Activated T-cell treated with anti-CD3 and anti-CD28 coated beads, Interleukin-2, amount 50 U/mL, for 4 hours (primary cell): ENCODE measurements around the gene KRTAP10-1. TPM values are rescaled to one million over a fixed set of nuclear protein-coding genes. Genes with fewer than 3 reads are reported as not detected.
"Not testable (repeated sequence)": the region's sequence is repeated elsewhere in the genome, so short reads cannot be mapped to it uniquely, and the experiment has no call there.

Experiments used
- ATAC-seq, 2 donors: fragments of 200-7000 bp; cut with Tn5 transposase; one replicate each; pipeline ENCODE4 v1.10.0; 2021
- DNase-seq: peaks from one replicate; pipeline ENCODE4 v3.0.0-alpha.2; 2020
- H3K27me3 Mint-ChIP-seq: one replicate; pipeline ENCODE4 v1.8.0; 2021; ENCODE audit warnings: low read depth, mixed read lengths
- H3K36me3 Mint-ChIP-seq: one replicate; pipeline ENCODE4 v1.8.0; 2022; ENCODE audit warnings: mixed read lengths; ENCODE audit not compliant: insufficient read depth
- H3K4me1 Mint-ChIP-seq: one replicate; pipeline ENCODE4 v1.8.0; 2021; ENCODE audit warnings: low read depth, mixed read lengths
- H3K4me3 Mint-ChIP-seq: one replicate; pipeline ENCODE4 v1.8.0; 2021; ENCODE audit warnings: mild to moderate bottlenecking, moderate library complexity, mixed read lengths
- H3K9me3 Mint-ChIP-seq: one replicate; pipeline ENCODE4 v1.8.0; 2021; ENCODE audit warnings: mixed read lengths
- total RNA-seq, 3 donors: library from RNA; stranded (reverse); gene quantifications; one replicate each; pipeline ENCODE4 v1.2.1, GENCODE V29; 2021

KRTAP10-1 gene
- total RNA-seq, 3 donors from 2014 or later, result not detected

DNA sequence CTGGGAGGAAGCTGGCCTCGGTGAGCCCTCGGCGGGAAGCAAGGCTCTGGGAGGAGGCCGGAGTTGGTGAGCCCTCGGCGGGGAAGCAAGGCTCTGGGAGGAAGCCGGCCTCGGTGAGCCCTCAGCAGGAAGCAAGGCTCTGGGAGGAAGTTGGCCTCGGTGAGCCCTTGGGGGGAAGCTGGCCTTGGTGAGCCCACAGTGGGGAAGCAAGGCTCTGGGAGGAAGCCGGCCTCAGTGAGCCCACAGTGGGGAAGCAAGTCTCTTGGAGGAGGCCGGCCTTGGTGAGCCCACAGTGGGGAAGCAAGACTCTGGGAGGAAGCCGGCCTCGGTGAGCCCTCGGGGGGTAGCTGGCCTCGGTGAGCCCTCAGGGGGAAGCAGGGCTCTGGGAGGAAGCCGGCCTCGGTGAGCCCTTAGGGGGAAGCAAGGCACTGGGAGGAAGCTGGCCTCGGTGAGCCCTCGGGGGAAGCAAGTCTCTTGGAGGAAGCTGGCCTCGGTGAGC lies 36.0 kb downstream of the KRTAP10-1 start:
- Mint-ChIP-seq H3K9me3 (no peaks in the 10 kb centered on the region), H3K36me3 (no peaks in the 10 kb centered on the region), H3K4me3 (no peak overlapping the region), H3K4me1 (no peaks in the 10 kb centered on the region), H3K27me3 (peaks cover 2% of the 10 kb centered on the region)
- no peak for ATAC-seq
- DNase-seq, result no peak

DNA sequence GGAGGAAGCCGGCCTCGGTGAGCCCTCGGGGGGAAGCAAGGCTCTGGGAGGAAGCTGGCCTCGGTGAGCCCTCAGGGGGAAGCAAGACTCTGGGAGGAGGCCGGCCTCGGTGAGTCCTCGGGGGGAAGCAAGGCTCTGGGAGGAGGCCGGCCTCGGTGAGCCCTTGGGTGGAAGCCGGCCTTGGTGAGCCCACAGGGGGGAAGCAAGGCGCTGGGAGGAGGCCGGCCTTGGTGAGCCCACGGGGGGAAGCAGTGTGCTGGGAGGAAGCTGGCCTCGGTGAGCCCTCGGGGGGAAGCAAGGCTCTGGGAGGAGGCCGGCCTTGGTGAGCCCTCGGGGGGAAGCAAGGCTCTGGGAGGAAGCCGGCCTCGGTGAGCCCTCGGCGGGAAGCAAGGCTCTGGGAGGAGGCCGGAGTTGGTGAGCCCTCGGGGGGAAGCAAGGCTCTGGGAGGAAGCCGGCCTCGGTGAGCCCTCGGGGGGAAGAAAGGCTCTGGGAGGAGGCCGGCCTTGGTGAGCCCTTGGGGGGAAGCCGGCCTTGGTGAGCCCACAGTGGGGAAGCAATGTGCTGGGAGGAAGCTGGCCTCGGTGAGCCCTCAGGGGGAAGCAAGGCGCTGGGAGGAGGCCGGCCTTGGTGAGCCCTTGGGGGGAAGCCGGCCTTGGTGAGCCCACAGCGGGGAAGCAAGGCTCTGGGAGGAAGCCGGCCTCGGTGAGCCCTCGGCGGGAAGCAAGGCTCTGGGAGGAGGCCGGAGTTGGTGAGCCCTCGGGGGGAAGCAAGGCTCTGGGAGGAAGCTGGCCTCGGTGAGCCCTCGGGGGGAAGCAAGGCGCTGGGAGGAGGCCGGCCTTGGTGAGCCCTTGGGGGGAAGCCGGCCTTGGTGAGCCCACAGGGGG lies 36.7 kb downstream of the KRTAP10-1 start:
- H3K4me1 Mint-ChIP-seq, ATAC-seq, H3K36me3 Mint-ChIP-seq, H3K4me3 Mint-ChIP-seq, H3K27me3 Mint-ChIP-seq, DNase-seq, H3K9me3 Mint-ChIP-seq: not testable (repeated sequence)

DNA sequence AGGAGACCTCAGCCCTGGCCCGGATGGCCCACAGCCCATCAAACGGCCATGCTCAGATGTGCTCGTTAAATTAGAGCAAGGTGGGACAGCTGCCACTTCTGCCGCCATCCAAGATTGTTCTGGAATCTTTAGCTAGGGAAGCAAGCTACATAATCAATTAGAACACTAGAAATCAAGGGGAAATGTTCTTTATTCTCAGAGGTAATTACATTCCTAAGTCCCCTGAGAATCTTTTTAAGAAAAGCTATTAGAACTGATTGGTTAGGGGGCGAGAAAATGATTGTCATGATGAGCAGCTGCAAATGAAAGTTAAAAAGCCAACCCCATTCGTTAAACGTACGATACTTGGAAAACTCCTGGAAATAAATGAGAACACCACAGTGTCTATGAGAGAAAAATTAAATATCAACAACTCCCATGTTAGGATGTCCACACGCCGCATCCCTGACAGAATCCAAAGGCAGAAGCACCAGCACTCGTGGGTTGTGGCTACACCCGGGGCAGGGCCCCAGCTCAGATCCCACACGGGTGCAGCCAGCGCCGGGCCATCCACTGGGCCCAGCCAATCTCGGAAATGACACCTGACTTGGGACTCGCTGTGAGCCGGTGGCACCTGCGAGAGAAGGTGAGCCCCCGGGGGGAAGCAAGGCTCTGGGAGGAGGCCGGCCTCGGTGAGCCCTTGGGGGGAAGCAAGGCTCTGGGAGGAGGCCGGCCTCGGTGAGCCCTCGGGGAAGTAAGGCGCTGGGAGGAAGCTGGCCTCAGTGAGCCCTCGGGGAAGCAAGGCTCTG lies 37.6 kb downstream of the KRTAP10-1 start:
- Mint-ChIP-seq H3K36me3 (no peaks in the 10 kb centered on the region), H3K27me3 (peaks cover 11% of the 10 kb centered on the region), H3K4me3 (no peak overlapping the region), H3K4me1 (no peaks in the 10 kb centered on the region), H3K9me3 (no peaks in the 10 kb centered on the region)
- DNase-seq, result no peak
- ATAC-seq, result no peak

DNA sequence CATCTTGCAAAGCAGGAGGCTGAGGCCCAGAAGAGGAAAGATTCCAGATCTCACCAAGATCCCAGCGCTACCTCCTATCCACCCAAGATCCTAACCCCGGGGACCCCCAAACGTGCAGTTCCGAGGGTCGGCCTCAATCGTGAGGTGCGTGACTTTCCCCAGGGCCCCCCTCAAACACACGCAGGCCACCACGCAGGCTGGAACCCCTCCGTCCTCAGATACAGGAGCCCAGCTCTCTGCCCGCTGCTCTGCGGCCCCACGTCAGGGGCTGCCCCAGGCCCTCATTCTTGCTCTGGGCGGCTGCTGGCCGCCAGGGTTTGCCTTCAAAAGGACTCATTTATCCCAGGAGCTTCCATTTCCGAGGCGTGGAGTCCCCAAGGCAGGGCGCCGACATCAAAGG lies 39.9 kb downstream of the KRTAP10-1 start:
- H3K9me3 Mint-ChIP-seq, result no peaks in the 10 kb centered on the region
- H3K4me3 Mint-ChIP-seq, result no peak overlapping the region
- H3K36me3 Mint-ChIP-seq, result no peaks in the 10 kb centered on the region
- H3K27me3 Mint-ChIP-seq, result peaks cover 21% of the 10 kb centered on the region
- no peak for DNase-seq
- ATAC-seq, result no peak
- no peaks in the 10 kb centered on the region for H3K4me1 Mint-ChIP-seq

DNA sequence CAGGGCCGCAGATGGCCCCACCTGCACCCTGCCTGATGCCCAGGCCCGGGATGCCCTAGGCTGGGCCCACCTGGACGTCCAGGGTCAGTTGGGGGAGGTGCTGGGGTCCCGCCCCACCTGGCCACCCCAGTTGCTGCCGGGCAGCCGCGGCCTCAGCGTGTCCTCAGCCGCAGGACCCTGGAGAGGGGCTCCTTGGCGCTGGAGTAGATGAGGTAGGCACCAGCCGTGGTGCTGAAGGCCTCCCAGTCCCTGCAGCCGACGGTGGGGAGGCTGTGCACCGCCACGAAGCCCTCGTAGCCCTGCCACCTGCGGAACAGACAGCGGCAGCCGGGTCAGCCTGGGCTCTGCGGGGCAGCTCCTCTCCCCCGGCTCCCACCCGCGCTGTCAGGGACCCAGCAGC lies 40.4 kb downstream of the KRTAP10-1 start:
- peaks cover 21% of the 10 kb centered on the region for H3K27me3 Mint-ChIP-seq
- no peaks in the 10 kb centered on the region for H3K9me3 Mint-ChIP-seq
- no peak for ATAC-seq
- no peak for DNase-seq
- no peaks in the 10 kb centered on the region for H3K36me3 Mint-ChIP-seq
- H3K4me3 Mint-ChIP-seq, result no peak overlapping the region
- no peaks in the 10 kb centered on the region for H3K4me1 Mint-ChIP-seq

DNA sequence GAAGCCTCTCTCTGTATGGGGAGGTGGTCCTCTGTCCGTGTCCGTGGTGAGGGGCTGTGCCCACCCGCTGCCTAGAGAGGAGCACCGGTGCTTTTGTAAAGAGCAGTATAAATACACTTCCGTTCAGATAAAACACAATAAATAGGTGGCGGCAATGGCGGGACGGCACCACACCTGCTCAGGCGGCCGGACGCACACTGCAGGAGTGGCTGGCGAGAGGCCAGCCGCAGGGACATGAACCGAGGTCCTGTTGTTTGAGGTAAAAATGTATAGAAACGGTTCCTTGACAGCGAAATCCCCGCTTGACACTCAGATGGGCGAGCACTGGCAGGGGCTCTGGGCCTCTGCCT lies 40.8 kb downstream of the KRTAP10-1 start:
- H3K9me3 Mint-ChIP-seq, result no peaks in the 10 kb centered on the region
- ATAC-seq, result no peak
- H3K27me3 Mint-ChIP-seq, result peaks cover 21% of the 10 kb centered on the region
- no peak for DNase-seq
- no peaks in the 10 kb centered on the region for H3K4me1 Mint-ChIP-seq
- no peak overlapping the region for H3K4me3 Mint-ChIP-seq
- H3K36me3 Mint-ChIP-seq, result no peaks in the 10 kb centered on the region

DNA sequence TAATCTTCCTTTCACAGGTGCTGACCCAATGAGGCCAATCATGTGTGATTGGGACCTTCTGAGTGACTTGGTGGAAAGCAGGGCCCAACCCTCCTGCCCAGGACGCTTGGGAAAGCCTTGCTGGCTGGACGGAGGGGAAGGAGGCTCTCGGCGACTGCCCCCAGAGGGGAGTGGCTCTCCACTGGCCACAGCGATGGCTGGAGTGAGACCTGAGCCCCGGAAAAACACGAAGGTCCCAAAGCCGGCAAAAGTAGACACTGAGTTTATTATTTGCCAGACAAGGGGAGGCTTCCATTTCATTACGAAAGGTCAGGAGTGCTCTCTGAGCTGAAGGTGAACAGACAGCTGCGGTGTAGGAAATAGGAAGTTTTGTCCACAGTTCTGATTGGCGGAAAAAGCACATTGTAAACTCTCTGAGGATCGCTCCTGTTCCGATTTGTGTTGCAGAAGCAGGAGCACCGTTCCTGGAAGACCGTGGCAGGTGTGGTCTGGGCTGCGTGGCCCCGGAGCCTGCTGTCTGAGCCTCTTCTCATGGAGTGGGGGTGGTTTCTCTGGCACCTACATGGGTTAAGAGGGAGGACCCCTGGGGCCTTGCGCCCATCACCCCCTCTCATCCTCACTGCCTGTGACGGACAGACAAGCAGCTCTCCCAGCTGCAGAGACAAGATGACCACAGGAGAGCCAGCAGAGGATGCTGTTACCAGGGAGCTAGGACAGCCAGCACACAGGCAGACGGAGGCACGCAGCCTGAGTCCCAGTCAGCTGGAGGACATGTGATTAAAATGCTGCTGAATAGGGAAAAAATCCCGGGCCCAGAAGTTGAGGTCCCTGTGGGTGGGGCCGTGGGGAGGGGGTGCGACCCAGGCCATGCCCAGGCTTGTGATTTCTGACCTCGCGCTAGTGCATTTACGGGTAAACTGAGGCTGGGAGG lies 41.5 kb downstream of the KRTAP10-1 start:
- Mint-ChIP-seq H3K36me3 (no peaks in the 10 kb centered on the region), H3K27me3 (peaks cover 21% of the 10 kb centered on the region), H3K9me3 (no peaks in the 10 kb centered on the region), H3K4me3 (no peak overlapping the region), H3K4me1 (no peaks in the 10 kb centered on the region)
- ATAC-seq, result no peak
- no peak for DNase-seq

DNA sequence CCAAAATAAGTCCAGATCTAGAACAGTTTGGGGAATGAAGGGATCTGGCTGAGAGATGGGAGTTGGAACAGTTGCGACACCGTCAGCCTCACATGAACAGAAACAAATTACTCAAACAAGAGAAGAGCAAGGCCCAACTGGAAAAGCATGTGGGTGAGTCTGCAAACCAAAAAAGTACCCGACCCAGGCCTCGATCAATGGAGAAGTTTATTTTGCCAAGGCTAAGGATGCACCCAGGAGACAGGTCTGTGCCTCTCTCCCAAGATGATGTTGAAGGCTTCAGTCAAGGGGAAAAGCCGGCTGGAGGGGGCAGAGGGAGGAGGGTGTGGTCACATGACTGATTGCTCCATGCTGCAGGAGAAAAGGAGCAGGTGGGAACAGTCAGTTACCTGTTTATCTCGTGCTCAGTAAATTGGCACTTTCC lies 42.3 kb downstream of the KRTAP10-1 start:
- peaks cover 21% of the 10 kb centered on the region for H3K27me3 Mint-ChIP-seq
- H3K9me3 Mint-ChIP-seq, result peaks cover 6% of the 10 kb centered on the region
- H3K4me3 Mint-ChIP-seq, result no peak overlapping the region
- H3K4me1 Mint-ChIP-seq, result no peaks in the 10 kb centered on the region
- DNase-seq (no peak), ATAC-seq (no peak)
- no peaks in the 10 kb centered on the region for H3K36me3 Mint-ChIP-seq

DNA sequence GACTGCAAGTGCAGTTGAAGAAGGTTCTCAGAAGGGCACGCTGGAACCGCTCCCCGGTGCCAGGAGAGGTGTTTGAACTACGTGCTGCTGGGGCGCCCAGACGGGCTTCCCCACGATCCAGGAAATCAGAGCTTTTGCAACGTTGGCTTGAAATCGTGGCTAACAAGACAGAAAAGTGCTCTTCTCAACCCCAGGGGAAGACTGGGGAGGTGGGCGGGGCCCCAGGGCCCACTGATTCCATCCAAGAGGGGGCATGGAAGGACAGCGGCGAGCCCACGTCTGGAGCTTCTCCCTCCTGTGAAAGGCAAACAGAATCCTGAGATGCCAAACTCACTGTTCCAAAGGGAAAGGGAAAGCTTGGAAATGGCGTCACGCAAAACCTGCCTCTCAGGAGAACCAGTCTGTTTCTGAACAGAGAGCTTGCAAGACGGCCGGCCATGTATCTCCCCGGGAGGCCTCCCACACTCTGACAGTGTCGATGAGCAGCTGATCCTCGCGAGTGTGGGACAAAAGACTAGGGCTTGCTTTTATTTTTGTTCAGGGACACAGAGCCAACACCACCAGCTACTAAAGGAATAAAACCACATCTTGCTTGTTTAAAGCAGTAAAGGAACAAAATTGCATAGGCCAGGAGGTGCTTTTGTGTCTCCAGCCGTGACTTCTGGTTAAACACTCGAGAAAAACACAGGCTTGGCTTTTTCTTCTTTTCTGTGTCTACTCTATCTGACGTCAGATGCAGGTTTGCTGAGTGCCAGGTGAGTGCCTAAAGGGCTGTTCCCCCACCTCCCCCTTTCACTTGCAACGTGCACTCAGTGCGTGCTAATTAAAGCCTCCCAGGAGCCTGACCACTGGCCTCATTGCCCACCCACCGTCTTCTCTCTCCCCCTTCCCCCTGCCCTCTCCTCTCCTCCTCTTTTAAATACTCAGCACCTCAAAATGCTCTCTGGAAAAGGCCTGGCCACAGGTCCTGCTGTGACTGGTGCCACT lies 43.1 kb downstream of the KRTAP10-1 start:
- ATAC-seq, result no peak
- peaks cover 2% of the 10 kb centered on the region for H3K36me3 Mint-ChIP-seq

DNA sequence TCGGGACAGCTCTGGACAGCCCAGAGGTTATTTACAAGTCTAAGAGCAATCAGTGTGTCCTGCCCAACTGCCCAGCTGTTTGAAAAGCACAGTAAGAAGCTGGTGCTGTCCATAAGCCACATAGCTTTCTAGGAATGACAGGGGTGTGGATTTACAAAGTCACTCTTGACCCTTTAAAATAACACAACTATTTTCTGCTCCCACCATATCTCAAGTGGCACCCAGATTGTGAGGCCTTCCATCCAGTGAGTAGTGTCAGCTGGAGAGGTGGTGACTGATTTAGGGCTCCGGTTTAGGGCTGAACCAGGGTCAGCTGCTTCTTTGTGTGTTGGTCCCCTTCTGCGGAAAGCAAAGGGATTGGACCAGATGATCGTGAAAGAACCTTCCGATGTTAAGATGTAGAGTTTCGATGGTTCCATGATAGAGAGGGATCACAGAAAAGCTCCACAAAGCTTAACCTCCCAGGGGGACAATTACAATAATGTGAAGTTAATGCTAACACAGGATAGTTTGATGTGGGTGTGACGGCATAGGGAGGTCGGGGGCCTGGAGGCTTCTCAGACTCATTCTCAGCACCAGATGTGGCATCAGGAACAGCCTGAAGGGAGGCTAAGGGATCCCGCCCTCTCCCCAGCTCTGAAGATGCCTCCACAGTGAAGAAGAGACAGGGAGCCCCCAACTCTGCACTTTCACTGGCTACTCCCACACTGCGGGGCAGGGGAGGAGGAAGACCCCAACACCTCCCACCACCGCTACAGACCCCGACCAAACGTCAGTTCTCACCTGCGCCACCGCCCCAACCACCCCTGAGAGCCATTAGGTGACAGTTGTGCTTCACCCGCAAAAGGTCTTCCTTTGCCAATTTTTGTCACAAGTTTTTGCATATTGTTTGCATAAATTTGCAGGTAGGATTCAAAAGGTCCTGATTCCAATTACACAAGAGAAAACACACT lies 44.1 kb downstream of the KRTAP10-1 start:
- H3K27me3 Mint-ChIP-seq, result peaks cover 27% of the 10 kb centered on the region
- H3K4me3 Mint-ChIP-seq, result no peak overlapping the region
- H3K9me3 Mint-ChIP-seq, result peaks cover 12% of the 10 kb centered on the region
- no peaks in the 10 kb centered on the region for H3K4me1 Mint-ChIP-seq
- H3K36me3 Mint-ChIP-seq, result peaks cover 2% of the 10 kb centered on the region
- no peak for DNase-seq
- ATAC-seq, result no peak

More for the DNA sequence above, 43.1 kb downstream of the KRTAP10-1 start:
- Mint-ChIP-seq H3K4me1 (no peaks in the 10 kb centered on the region), H3K9me3 (peaks cover 12% of the 10 kb centered on the region), H3K4me3 (no peak overlapping the region), H3K27me3 (peaks cover 25% of the 10 kb centered on the region)
- no peak for DNase-seq

DNA sequence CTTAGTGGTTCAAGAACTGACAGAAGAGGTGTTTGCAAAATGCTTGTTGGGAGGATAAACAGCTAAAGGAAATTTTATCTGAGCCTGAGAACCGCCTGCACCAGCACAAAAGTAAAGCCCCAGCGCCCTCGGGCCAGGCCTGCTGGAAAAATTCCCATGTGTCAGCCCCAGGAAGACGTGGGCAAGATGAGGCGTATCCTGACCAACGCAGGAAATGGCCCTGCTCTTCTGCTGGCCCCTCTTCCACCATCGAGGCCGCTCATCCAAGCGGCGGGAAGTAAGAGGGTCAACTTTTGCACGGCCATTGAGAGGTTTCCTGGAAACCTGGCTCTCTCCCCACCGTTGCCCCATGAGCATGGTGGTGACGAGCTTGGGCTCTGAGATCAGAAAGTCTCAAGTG lies 45.0 kb downstream of the KRTAP10-1 start:
- no peak for DNase-seq
- Mint-ChIP-seq H3K36me3 (peaks cover 2% of the 10 kb centered on the region), H3K9me3 (peaks cover 12% of the 10 kb centered on the region), H3K27me3 (peaks cover 31% of the 10 kb centered on the region), H3K4me3 (no peak overlapping the region), H3K4me1 (no peaks in the 10 kb centered on the region)
- no peak for ATAC-seq

DNA sequence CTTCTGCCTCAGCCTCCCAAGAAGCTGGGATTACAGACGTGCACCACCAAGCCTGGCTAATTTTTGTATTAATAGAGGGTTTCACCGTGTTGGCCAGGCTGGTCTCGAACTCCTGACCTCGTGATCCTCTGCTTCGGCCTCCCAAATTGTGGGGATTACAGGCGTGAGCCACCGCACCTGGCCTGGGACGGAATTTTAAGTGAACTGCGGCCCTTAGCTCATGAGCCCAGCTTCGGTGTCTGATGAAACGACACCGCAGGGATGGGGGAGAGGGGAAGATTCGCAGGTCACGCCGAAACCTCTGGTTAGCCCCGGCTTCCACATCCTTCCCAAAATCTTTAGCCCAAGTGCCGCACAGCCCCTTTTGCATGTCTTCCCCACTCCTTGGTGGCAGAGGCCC lies 45.6 kb downstream of the KRTAP10-1 start:
- Mint-ChIP-seq H3K4me3 (no peak overlapping the region), H3K9me3 (peaks cover 12% of the 10 kb centered on the region), H3K27me3 (peaks cover 32% of the 10 kb centered on the region), H3K36me3 (peaks cover 2% of the 10 kb centered on the region), H3K4me1 (no peaks in the 10 kb centered on the region)
- DNase-seq (no peak), ATAC-seq (no peak)
